GM23338 (cell line): ENCODE data around the gene BRCA1.
"Not testable (repeated sequence)": the region's sequence is repeated elsewhere in the genome, so short reads cannot be mapped to it uniquely, and the experiment has no call there.

Experiments used
- CREB1 ChIP-seq: fragments of 250-450 bp; sonication (Bioruptor Pico); IDR thresholded peaks from 2 replicates; pipeline ENCODE4 v1.5.0; 2020; ENCODE audit warnings: low read depth, mild to moderate bottlenecking, moderate library complexity
- EZH2 ChIP-seq: fragments of 200-600 bp; sonication (generic); IDR thresholded peaks from one replicate; pipeline ENCODE4 v1.8.0; 2017; ENCODE audit warnings: antibody characterized with exemption, mild to moderate bottlenecking, low read depth; ENCODE audit not compliant: unreplicated experiment
- EZH2phosphoT487 ChIP-seq: fragments of 200-600 bp; sonication (generic); IDR thresholded peaks from one replicate; pipeline ENCODE4 v1.8.1; 2018; ENCODE audit warnings: antibody characterized with exemption; ENCODE audit not compliant: unreplicated experiment
- JUNB ChIP-seq: IDR thresholded peaks from one replicate; pipeline ENCODE4 v1.6.1; 2016; ENCODE audit warnings: antibody characterized with exemption; ENCODE audit not compliant: unreplicated experiment
- POLR2AphosphoS5 ChIP-seq: IDR thresholded peaks from 2 replicates; pipeline ENCODE4 v1.6.1; 2016; ENCODE audit warnings: antibody characterized with exemption, low read depth
- ZNF331 ChIP-seq: fragments of 250-450 bp; sonication (Bioruptor Pico); IDR thresholded peaks from 2 replicates; pipeline ENCODE4 v1.5.0; 2020; ENCODE audit warnings: low read depth, mild to moderate bottlenecking, moderate library complexity
- TF ChIP-seq, protein P1 (sequence below), 2 experiments: fragments of 200-600 bp in 1 of 2; sonication (generic) in 1 of 2; conservative IDR thresholded peaks; 2 replicates each; pipeline versions ENCODE4 v1.5.1 to v1.6.1; 2016 to 2017; ENCODE audit warnings: antibody characterized with exemption in 2 of 2, low read depth in 2 of 2, mild to moderate bottlenecking in 2 of 2, moderate library complexity in 1 of 2
- TF ChIP-seq, protein P2 (sequence below): IDR thresholded peaks from one replicate; pipeline ENCODE4 v1.6.1; 2018; ENCODE audit warnings: antibody characterized with exemption; ENCODE audit not compliant: unreplicated experiment

DNA sequence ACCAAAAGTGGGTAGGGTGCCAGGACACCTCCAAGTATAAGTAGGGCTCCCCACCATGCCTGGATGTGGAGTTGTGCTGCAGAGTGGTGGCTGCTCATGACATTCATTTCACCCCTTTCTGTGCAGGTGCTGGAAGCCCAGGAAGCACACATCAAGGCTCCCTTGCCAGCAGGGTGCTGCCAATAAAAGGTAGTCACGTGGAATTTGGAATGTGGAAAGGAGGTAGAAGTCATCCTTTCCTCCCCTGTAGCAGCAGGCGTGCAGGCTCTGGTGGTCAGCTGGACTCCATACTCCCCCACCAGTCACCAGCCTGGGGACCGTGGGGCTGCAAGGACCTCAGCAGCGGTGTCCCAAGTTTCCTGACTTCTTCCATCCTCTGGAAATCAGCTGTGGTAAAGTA lies 13.4 kb upstream of the BRCA1 start:
- TF ChIP-seq, protein P1, sequence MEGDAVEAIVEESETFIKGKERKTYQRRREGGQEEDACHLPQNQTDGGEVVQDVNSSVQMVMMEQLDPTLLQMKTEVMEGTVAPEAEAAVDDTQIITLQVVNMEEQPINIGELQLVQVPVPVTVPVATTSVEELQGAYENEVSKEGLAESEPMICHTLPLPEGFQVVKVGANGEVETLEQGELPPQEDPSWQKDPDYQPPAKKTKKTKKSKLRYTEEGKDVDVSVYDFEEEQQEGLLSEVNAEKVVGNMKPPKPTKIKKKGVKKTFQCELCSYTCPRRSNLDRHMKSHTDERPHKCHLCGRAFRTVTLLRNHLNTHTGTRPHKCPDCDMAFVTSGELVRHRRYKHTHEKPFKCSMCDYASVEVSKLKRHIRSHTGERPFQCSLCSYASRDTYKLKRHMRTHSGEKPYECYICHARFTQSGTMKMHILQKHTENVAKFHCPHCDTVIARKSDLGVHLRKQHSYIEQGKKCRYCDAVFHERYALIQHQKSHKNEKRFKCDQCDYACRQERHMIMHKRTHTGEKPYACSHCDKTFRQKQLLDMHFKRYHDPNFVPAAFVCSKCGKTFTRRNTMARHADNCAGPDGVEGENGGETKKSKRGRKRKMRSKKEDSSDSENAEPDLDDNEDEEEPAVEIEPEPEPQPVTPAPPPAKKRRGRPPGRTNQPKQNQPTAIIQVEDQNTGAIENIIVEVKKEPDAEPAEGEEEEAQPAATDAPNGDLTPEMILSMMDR (conservative IDR thresholded peaks at IDR 0.05; ENCODE audit: low read depth in 2 of 2): not testable (repeated sequence)
- not testable (repeated sequence) for TF ChIP-seq CREB1; EZH2phosphoT487; POLR2AphosphoS5; JUNB; EZH2; ZNF331 (CRISPR knock-in tag)
- TF ChIP-seq, protein P2, sequence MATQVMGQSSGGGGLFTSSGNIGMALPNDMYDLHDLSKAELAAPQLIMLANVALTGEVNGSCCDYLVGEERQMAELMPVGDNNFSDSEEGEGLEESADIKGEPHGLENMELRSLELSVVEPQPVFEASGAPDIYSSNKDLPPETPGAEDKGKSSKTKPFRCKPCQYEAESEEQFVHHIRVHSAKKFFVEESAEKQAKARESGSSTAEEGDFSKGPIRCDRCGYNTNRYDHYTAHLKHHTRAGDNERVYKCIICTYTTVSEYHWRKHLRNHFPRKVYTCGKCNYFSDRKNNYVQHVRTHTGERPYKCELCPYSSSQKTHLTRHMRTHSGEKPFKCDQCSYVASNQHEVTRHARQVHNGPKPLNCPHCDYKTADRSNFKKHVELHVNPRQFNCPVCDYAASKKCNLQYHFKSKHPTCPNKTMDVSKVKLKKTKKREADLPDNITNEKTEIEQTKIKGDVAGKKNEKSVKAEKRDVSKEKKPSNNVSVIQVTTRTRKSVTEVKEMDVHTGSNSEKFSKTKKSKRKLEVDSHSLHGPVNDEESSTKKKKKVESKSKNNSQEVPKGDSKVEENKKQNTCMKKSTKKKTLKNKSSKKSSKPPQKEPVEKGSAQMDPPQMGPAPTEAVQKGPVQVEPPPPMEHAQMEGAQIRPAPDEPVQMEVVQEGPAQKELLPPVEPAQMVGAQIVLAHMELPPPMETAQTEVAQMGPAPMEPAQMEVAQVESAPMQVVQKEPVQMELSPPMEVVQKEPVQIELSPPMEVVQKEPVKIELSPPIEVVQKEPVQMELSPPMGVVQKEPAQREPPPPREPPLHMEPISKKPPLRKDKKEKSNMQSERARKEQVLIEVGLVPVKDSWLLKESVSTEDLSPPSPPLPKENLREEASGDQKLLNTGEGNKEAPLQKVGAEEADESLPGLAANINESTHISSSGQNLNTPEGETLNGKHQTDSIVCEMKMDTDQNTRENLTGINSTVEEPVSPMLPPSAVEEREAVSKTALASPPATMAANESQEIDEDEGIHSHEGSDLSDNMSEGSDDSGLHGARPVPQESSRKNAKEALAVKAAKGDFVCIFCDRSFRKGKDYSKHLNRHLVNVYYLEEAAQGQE: not testable (repeated sequence)
